ENCODE results near the gene NOVA1.

Gene NOVA1

DNA sequence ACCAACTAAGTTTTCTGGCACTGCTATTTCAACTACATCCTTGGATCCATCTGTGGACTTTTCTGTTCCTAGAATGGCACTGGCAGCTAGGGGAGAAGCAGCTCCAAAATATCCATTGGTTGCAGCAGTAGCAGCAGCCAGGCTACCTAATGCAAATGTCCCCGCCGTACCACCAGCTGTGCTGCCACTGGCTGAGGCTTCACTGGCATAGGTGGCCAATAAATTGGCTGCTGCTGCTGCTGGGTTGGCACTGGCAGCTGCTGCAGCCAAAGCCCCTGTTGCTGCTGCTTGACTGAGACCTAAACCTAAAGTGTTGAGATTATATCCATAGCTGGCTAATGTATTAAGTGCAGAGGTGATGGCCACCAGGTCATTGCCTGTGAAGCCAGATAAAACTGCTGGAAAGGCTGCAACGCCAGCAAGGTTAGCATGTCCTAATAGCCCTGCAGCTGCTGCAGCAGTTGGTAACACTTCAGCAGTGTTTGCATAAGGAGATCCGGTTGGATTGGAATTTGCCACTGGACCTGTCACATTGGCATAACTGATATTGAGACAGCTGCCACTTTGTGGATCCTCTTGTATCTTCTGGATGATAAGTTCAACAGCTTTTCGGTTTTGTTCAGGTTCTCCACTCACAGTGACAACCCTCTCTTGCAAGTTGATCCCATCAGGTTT, 149.5 kb downstream of the NOVA1 start:
- no peak for DNase-seq

DNA sequence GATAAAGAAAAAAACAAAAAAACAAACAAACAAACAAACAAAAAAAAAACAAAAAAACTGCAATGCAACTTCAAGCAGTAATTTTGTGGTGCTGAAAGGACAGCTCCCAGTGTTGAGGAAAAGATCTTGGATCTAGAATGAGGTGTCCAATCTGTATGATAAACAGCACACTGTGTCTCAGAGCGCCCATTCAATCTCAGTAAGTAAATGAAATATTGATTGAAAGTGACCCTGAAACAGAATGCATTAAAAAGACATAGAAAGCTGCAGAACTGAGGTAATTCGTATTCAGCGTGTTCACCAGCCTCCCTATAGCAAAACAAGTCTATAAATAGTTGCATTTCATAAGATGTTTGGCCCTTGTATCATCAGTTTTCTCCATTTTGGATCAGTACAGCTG, 153.0 kb downstream of the NOVA1 start:
- no peak for DNase-seq

DNA sequence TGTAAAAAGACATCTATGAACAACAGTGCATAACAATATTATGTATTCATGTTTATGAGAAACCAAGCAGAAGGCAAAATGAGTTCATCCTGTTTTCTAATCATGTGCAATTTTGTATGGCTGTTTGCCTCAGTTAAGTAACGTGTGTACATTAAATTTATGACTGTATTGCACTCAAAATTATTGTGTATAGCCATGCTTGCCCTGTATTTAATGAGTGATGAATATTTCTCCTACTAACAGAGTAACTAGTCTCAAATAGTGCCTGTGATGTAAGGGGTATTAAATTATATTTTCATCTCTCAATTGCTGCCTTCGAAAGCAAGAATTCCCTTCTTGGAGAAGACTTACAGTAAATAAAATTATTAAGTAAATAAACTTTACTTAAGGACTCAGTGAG, 154.2 kb downstream of the NOVA1 start:
- DNase-seq, result no peak

DNA sequence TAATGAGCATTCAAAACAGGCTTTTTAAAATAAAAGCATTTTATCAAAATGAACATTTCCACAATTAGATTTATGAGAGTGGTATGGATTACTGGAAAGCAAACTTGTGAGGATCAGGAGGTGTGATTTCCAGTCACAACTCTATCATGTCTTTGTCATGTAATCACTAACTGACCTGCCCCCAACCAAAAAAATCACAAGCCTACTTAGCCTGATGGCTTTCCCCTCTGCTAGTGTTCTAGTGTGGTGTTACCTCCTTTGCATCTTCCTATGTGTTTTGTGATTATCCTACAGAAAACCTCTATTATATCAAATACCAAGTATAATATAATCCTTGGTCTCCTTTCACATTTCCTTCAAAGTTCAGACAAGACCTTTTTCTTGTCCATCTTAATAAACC, 168.6 kb downstream of the NOVA1 start:
- no peak for DNase-seq

DNA sequence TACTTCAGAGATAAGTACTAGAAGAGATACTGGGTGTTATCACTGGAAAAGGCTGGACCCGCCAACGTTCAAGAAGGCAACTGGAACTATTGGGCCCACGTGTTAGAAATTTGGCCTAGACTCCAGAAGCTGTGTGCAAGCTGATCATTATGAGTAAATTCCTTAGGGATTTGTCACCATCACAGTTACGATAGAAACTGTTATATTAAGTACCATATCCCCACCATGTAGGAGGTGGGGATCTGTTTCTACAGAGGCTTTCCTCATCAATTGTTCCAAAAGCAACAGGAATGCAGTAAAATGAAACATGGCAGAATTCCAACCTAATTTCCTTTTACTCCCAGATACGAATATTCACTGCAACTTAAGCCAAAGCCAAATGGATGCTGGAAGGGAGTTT, 170.7 kb downstream of the NOVA1 start:
- DNase-seq, result no peak

DNA sequence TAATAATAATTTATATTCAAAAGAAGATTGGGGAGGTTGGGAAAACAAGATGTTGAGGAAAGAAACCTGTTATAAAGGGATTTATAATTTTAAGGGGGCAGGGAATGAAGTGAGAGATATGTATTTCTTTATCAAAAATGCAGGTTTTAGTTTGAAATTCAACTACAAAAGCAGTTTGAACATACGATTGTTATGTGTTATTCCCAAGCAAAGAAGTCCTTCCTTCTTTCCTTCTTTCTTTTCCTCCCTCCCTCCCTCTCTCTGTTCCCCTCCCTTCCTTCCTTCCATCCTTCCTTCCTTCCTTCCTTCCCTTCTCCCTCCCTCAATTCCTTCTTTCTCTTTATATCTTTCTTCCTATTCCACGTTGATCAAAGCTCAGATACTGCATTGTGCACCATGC, 173.3 kb downstream of the NOVA1 start:
- DNase-seq, result no peak

DNA sequence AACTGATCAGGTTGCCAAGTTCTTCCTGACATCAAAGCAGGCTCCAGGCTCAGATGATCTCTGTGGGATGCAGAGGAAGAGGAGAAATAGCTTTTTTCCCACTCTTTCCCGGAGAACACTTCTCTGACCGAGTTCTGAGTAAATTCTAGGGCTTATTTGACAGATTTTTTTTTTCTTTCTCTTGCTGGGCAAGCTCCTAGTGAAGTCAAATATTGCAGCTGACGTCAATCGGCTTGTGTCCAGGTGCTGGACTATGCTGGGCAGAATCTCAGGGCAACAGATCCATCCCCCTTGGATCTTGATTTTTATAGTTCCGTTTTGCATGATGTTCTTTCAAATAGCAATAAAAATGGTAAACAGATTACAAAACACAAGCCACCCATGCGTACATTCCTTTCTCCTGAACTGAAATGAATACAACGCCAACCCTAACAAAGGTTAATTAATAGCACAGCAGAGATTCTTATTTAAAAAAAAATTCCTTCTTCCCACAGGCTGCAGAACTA, 182.2 kb downstream of the NOVA1 start:
- DNase-seq, result peak in 4 of 51 donors; percentile 17 to 29 (median 23)

DNA sequence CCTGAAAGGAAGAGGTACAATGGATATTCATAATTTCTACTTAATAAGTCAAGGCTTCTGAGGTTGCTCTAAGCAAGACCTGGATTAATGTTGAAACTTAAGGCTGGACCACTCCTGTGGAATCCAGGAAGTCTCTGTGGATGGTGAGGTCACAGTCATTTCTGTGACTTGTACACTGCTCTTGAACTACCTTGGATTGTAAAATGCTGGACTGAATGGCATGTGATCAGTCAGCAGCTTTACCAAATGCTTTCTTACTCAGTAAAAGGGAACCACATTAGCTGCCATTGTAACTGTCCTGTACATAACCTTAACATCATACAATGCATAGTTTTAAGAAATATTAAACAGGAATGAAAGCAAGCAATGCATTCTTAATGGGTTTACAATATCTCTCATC, 182.9 kb downstream of the NOVA1 start:
- DNase-seq, result no peak

DNA sequence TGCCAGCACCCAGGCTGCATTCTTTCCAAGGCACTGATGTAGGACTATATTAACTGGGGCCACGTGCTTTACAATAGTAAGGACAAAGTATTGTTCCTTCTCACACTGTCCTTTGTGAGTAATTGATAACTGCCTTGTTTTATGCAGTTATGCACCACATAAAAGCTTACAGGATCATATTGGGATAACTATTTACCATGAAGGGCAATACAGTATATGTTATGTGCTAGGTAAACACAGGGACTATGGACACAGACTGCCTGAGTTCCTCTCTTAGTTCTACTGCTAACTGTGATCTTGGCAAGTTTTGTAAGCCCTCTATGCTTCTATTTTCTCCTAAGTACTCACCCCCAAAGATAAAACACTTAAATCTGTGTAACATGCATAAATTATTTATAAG, 183.7 kb downstream of the NOVA1 start:
- no peak for DNase-seq

DNA sequence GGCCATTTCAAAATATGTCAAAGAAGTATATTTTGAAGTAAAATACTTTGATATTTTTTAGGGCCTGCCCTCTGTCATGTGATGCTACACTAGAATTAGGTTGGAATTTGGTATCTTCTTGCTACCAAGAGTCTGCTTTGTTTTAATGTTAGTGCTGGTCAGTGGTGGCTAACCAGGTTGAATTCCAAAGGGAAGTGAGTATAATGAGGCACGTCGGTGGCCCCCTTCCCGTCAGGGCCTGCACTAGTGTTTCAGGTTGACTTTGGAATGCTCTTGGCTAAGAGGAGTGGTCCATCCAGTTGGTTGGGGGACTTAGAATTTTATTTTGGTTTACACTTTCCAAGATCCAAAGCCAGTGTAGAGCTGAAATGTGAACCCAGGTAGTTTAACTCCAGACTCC, 185.4 kb downstream of the NOVA1 start:
- no peak for DNase-seq

DNA sequence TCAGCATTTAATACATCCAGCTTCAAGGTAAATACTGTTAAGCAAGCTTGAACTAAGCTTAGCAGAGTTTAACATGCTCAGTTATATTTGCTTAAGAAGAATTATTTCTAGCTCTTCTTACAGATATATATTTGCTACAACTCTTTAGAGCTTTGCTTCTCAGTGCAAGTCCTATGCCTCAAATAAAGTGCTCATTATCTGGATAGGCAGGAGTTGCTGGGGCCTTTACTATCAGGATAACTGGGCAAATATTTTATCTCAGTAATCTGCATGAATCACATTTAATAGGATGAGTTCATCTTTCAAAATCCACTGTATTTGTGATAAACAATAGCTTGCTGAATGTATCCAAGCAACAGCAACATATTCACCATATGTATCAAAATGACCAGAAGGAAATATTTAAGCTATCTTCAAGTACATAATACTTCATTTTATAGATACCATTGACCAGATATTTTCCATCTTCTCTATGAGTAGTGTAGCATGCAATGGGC, 187.6 kb downstream of the NOVA1 start:
- no peak for DNase-seq

DNA sequence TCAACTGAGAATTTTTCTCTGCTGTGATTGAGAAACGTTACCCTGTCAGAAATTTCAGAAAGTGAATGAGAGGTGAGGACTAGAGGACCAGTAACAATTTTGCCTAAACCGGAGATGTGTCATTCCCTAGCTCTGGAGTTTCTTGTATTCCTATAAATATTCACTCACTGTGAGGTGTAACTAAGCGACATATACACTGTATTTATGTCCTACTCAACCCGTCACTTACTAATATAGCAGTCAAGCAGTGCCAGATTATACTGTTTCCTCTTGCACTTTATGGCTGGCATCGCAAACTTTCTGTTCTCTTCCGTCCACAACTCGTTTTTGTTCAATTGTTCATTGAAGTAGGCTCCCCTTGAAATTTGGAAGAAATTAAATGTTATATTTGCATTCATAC, 192.9 kb downstream of the NOVA1 start:
- DNase-seq, result no peak

DNA sequence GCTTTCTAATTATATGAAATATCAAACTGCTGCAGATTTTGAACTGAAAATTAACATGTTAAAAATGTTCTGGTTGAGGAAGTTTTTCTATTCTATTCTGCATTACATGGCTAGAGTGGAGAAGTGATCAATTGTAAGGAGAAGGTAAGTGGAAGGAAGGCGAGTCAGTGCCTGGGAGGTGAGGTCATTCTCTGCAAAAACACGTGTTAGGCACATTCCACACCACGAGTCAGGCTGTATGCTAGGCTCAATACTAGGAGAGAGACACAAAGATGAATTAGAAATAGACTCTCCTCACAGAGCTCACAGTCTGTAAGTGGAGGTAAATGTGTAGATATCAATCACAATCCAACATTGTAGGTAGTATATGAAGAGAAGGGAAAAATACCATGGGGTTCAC, 194.1 kb downstream of the NOVA1 start:
- no peak for DNase-seq

DNA sequence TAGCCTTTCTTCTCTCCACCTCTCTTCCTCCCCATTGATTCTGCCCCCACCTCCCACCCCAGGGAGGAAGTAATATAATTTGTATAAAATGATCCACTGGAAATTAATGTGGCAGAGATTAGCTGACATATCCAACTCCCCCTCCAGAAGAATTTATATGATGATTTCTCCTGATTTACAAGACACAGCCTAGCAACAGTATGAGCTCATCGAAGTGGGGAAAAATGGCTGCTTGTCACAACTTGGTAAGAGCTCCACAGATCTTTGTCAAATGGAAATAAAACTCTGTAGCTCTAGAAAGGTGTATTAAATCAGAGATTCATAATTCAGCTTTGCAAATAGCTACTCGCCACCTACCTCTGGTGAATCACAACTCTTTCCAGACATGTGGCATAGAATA, 195.7 kb downstream of the NOVA1 start:
- DNase-seq, result no peak

DNA sequence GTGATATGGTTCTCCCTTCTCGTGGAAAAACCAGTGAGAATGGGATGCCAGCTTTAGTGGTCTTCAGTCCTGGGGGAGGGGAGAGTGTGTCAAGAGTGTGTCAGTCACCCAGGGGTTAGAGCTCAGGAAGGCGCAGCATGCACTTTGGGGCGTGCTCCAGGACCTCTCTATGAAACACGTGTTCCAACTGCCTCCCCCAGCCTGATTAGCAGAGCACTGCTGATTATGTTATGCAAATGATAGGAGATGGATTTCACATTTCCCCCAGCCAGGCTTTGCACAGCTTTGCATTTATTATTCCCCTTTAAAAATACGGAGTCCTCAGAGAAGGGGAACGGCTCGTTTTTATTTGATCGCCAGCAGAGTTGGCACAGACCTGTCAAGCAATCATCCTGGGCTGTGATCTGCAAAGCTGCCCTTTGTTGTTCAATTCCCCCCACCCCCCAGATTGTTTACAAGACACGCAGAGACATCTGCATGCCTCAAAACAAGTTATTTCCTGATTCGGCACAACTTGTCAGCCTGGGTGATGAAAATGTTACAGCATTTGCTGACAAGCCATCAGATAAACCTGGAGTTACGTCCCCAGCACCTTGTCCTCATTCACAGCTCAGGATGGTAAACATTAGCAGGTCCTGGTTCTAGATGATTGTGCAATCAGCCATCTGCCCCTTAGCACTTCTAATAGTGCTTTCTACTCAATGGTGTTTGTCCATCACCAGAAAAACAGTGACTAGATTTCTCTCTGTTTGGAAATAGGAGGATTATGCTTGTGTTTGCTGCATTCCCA, 196.5 kb downstream of the NOVA1 start:
- peak in 1 of 51 donors; percentile 44 for DNase-seq

DNA sequence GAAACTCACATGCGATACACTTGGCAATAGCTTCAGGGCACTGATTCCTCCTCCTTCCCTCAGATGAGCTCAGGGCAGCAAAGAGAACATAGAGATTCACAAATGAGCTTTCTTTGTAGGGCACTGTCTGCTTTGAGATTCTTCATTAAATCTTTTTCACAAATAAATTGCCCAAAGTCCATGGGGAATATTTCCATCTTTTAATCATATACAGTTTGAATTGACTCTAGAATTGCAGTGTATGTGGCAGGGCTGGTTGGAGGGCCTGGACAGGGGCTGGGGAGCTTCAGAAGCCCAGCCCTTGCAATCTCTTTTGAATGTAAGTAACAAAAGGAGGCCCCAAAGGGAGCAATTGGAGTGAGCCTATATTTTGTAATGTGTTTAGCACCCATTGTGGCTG, 197.5 kb downstream of the NOVA1 start:
- DNase-seq, result no peak

DNA sequence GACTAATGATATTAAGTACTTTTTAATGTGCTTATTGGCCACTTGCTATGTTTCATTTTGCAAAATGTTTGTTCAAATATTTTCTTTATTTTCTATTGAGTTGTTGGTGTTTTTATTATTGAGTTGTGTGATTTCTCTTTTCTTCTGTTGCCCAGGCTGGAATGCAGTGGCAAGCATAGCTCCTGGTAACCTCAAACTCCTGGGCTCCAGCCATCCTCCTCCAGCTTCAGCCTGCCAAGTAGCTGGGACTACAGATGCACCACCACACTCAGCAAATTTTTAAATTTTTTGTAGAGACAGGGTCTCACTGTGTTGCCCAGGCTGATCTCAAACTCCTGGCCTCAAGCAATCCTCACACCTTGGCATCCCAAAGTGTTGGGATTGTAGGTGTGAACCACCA, 199.2 kb downstream of the NOVA1 start:
- DNase-seq, result peak in 3 of 51 donors; percentile 1 to 10 (median 4)
